HEK293 (cell line): ENCODE data around the gene CLN6.

Source experiments
- BCL11B ChIP-seq: fragments of 450-650 bp; formaldehyde crosslinking; IDR thresholded peaks from 2 replicates; pipeline ENCODE4 v1.5.1; 2016; ENCODE audit warnings: low read depth, missing biosample characterization, missing genetic modification characterization
- ELK4 ChIP-seq: IDR thresholded peaks from 2 replicates; pipeline ENCODE4 v1.6.1; 2011; ENCODE audit warnings: mild to moderate bottlenecking, low read depth, low read length, borderline replicate concordance
- PRDM10 ChIP-seq: fragments of 450-650 bp; formaldehyde crosslinking; IDR thresholded peaks from 2 replicates; pipeline ENCODE4 v1.5.1; 2016; ENCODE audit warnings: missing biosample characterization, missing genetic modification characterization
- SP7 ChIP-seq: fragments of 450-650 bp; formaldehyde crosslinking; IDR thresholded peaks from 2 replicates; pipeline ENCODE4 v1.5.1; 2016; ENCODE audit warnings: missing biosample characterization, missing genetic modification characterization
- ZFHX2 ChIP-seq: fragments of 450-650 bp; formaldehyde crosslinking; conservative IDR thresholded peaks from 2 replicates; pipeline ENCODE4 v1.5.1; 2016; ENCODE audit warnings: missing biosample characterization, missing genetic modification characterization
- ZNF19 ChIP-seq: fragments of 450-650 bp; formaldehyde crosslinking; IDR thresholded peaks from 2 replicates; pipeline ENCODE4; 2016; ENCODE audit warnings: missing biosample characterization, missing genetic modification characterization, low read depth
- ZNF26 ChIP-seq: fragments of 450-650 bp; formaldehyde crosslinking; IDR thresholded peaks from 2 replicates; pipeline ENCODE4 v1.5.1; 2016; ENCODE audit warnings: missing biosample characterization, missing genetic modification characterization
- ZNF350 ChIP-seq: fragments of 450-650 bp; formaldehyde crosslinking; IDR thresholded peaks from 2 replicates; pipeline ENCODE4 v1.5.0; 2017; ENCODE audit warnings: missing biosample characterization, mild to moderate bottlenecking, missing genetic modification characterization
- ZNF394 ChIP-seq: fragments of 450-650 bp; formaldehyde crosslinking; IDR thresholded peaks from 2 replicates; pipeline ENCODE4 v1.5.1; 2016; ENCODE audit warnings: missing biosample characterization, missing genetic modification characterization, mild to moderate bottlenecking, moderate library complexity, borderline replicate concordance
- ZNF645 ChIP-seq: fragments of 450-650 bp; formaldehyde crosslinking; IDR thresholded peaks from 2 replicates; pipeline ENCODE4; 2016; ENCODE audit warnings: missing biosample characterization, missing genetic modification characterization
- ZNF658 ChIP-seq: fragments of 450-650 bp; formaldehyde crosslinking; IDR thresholded peaks from 2 replicates; pipeline ENCODE4; 2016; ENCODE audit warnings: missing biosample characterization, missing genetic modification characterization
- ZNF792 ChIP-seq: fragments of 450-650 bp; formaldehyde crosslinking; IDR thresholded peaks from 2 replicates; pipeline ENCODE4 v1.5.1; 2016; ENCODE audit warnings: missing biosample characterization, missing genetic modification characterization
- ZSCAN18 ChIP-seq: fragments of 450-650 bp; formaldehyde crosslinking; IDR thresholded peaks from 2 replicates; pipeline ENCODE4 v1.5.1; 2016; ENCODE audit warnings: missing biosample characterization, missing genetic modification characterization
- TF ChIP-seq, protein P1 (sequence below): fragments of 450-650 bp; formaldehyde crosslinking; IDR thresholded peaks from 2 replicates; pipeline ENCODE4 v1.5.1; 2016; ENCODE audit warnings: missing biosample characterization, missing genetic modification characterization, low read depth
- TF ChIP-seq, protein P2 (sequence below): fragments of 450-650 bp; formaldehyde crosslinking; IDR thresholded peaks from 2 replicates; pipeline ENCODE4 v1.5.1; 2017; ENCODE audit warnings: missing biosample characterization, missing genetic modification characterization

Gene CLN6

DNA sequence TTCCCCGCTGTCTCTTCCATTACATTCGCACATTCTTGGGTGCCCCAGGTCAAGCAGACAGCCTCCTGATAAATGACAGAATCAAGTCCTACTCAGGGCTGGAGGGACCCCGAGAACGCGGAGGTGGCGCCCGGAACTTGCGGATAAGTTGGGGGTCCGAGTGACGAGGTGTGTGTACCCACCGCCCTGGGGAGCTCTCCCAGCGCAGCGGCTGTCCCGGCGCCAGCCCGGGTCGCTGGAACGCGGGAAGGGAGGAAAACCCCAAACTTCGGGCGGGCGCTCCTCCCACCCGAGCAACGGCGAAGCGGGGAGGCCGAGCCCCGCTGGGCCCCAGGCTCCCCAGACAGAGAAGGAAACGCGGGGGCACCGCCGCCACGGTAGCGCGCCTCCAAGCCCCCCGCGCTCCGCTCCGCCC, 550 bp downstream of the CLN6 start (continued):
- TF ChIP-seq, protein P1, sequence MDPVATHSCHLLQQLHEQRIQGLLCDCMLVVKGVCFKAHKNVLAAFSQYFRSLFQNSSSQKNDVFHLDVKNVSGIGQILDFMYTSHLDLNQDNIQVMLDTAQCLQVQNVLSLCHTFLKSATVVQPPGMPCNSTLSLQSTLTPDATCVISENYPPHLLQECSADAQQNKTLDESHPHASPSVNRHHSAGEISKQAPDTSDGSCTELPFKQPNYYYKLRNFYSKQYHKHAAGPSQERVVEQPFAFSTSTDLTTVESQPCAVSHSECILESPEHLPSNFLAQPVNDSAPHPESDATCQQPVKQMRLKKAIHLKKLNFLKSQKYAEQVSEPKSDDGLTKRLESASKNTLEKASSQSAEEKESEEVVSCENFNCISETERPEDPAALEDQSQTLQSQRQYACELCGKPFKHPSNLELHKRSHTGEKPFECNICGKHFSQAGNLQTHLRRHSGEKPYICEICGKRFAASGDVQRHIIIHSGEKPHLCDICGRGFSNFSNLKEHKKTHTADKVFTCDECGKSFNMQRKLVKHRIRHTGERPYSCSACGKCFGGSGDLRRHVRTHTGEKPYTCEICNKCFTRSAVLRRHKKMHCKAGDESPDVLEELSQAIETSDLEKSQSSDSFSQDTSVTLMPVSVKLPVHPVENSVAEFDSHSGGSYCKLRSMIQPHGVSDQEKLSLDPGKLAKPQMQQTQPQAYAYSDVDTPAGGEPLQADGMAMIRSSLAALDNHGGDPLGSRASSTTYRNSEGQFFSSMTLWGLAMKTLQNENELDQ (tag by site-specific recombination), result no peak
- TF ChIP-seq ELK4 (no peak), ZNF19 (no peak), BCL11B (tag by site-specific recombination) (no peak), PRDM10 (tag by site-specific recombination) (no peak), ZNF792 (tag by site-specific recombination) (no peak), ZNF394 (tag by site-specific recombination) (no peak), ZSCAN18 (tag by site-specific recombination) (no peak), ZNF645 (tag by site-specific recombination) (no peak), SP7 (tag by site-specific recombination) (peak; percentile 40), ZFHX2 (no peak), ZNF350 (tag by site-specific recombination) (no peak), ZNF658 (no peak), ZNF26 (tag by site-specific recombination) (no peak)
- TF ChIP-seq, protein P2, sequence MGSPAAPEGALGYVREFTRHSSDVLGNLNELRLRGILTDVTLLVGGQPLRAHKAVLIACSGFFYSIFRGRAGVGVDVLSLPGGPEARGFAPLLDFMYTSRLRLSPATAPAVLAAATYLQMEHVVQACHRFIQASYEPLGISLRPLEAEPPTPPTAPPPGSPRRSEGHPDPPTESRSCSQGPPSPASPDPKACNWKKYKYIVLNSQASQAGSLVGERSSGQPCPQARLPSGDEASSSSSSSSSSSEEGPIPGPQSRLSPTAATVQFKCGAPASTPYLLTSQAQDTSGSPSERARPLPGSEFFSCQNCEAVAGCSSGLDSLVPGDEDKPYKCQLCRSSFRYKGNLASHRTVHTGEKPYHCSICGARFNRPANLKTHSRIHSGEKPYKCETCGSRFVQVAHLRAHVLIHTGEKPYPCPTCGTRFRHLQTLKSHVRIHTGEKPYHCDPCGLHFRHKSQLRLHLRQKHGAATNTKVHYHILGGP (tag by site-specific recombination), result no peak
